DOHH2 (cell line): ENCODE measurements around the gene TRMU.

Experiments used
- H3F3A ChIP-seq: fragments of 200-600 bp; sonication (generic), shearing (Covaris generic); 2 replicates; pipeline ENCODE4 v1.6.0; 2016; ENCODE audit warnings: antibody characterized with exemption, mild to moderate bottlenecking; ENCODE audit not compliant: control insufficient read depth, insufficient read depth
- H3K27ac ChIP-seq: fragments of 200-600 bp; sonication (generic); 2 replicates; pipeline ENCODE4 v1.5.1; 2014; ENCODE audit warnings: low read depth, mild to moderate bottlenecking, low read length, moderate library complexity
- H3K27me3 ChIP-seq: fragments of 200-600 bp; sonication (generic); 2 replicates; pipeline ENCODE4 v1.6.1; 2014; ENCODE audit warnings: mild to moderate bottlenecking, low read length, mixed read lengths; ENCODE audit not compliant: control insufficient read depth
- H3K36me3 ChIP-seq: fragments of 200-600 bp; sonication (generic); 2 replicates; pipeline ENCODE4 v1.6.1; 2014; ENCODE audit warnings: mild to moderate bottlenecking, low read length, moderate library complexity, mixed read lengths; ENCODE audit not compliant: control insufficient read depth
- H3K4me1 ChIP-seq: fragments of 200-600 bp; sonication (generic); 2 replicates; pipeline ENCODE4 v1.6.1; 2014; ENCODE audit warnings: mild to moderate bottlenecking, low read length, mixed read lengths; ENCODE audit not compliant: control insufficient read depth
- H3K4me2 ChIP-seq: fragments of 200-600 bp; sonication (generic); 2 replicates; pipeline ENCODE4 v1.6.0; 2014; ENCODE audit warnings: mild to moderate bottlenecking, low read length, moderate library complexity
- H3K4me3 ChIP-seq: fragments of 200-600 bp; sonication (generic); 2 replicates; pipeline ENCODE4 v1.5.1; 2014; ENCODE audit warnings: mild to moderate bottlenecking, low read length, mixed read lengths
- H3K79me2 ChIP-seq: fragments of 200-600 bp; sonication (generic); 2 replicates; pipeline ENCODE4 v1.6.1; 2014; ENCODE audit warnings: mild to moderate bottlenecking, low read length, mixed read lengths; ENCODE audit not compliant: control insufficient read depth
- H3K9me2 ChIP-seq: fragments of 200-600 bp; sonication (generic); replicated peaks from 2 replicates; pipeline ENCODE4 v1.6.1; 2014; ENCODE audit warnings: mild to moderate bottlenecking, low read length, mixed read lengths; ENCODE audit not compliant: control insufficient read depth
- H3K9me3 ChIP-seq: fragments of 200-600 bp; sonication (generic); 2 replicates; pipeline ENCODE4 v1.6.1; 2014; ENCODE audit warnings: antibody characterized with exemption, low read length, mixed read lengths; ENCODE audit not compliant: control insufficient read depth, insufficient read depth
- H4K20me1 ChIP-seq: fragments of 200-600 bp; sonication (generic); 2 replicates; pipeline ENCODE4 v1.6.0; 2014; ENCODE audit warnings: low read depth, mild to moderate bottlenecking, antibody characterized with exemption, low read length, moderate library complexity; ENCODE audit not compliant: control insufficient read depth, insufficient read depth
- CTCF ChIP-seq: fragments of 200-600 bp; sonication (generic); IDR thresholded peaks from one replicate; pipeline ENCODE4 v1.5.1; 2014; ENCODE audit warnings: antibody characterized with exemption, mild to moderate bottlenecking, low read depth, low read length; ENCODE audit not compliant: poor library complexity, severe bottlenecking
- EZH2phosphoT487 ChIP-seq: fragments of 200-600 bp; sonication (generic); IDR thresholded peaks from 2 replicates; pipeline ENCODE4 v1.6.1; 2017; ENCODE audit warnings: borderline replicate concordance, mild to moderate bottlenecking, antibody characterized with exemption, low read length, moderate library complexity, mixed read lengths

The TRMU gene

GRCh38 chr22:46290121-46290842 lies 45.2 kb upstream of the TRMU start:
- Histone ChIP-seq H3K4me3 (no peak overlapping the region), H3K27me3 (no peaks in the 10 kb centered on the region), H4K20me1 (no peaks in the 10 kb centered on the region), H3F3A (peaks cover 6% of the 10 kb centered on the region), H3K79me2 (peaks cover under 1% of the 10 kb centered on the region; the same call in 1 of the 2 replicates), H3K9me3 (no peaks in the 10 kb centered on the region), H3K27ac (no peak overlapping the region), H3K36me3 (no peaks in the 10 kb centered on the region), H3K4me1 (peaks cover 57% of the 10 kb centered on the region), H3K9me2 (no peaks in the 10 kb centered on the region), H3K4me2 (no peak overlapping the region)
- TF ChIP-seq CTCF (no peak), EZH2phosphoT487 (no peak)

- Histone ChIP-seq H4K20me1 (no peaks in the 10 kb centered on the region), H3K9me3 (no peaks in the 10 kb centered on the region)
Measured at GRCh38 chr22:46290843-46291785, 44.4 kb upstream of the TRMU start.

GRCh38 chr22:46292173-46292572 lies 43.3 kb upstream of the TRMU start:
- H3K27me3 ChIP-seq, result no peaks in the 10 kb centered on the region
- H3K36me3 ChIP-seq, result peaks cover 4% of the 10 kb centered on the region
- H3K79me2 ChIP-seq, result peaks cover 15% of the 10 kb centered on the region
- no peaks in the 10 kb centered on the region for H4K20me1 ChIP-seq
- no peak overlapping the region for H3K4me3 ChIP-seq
- peaks cover 6% of the 10 kb centered on the region for H3F3A ChIP-seq
- H3K4me2 ChIP-seq, result peak overlapping the region; percentile 56; the same call in 1 of the 2 replicates
- H3K4me1 ChIP-seq, result peaks cover 61% of the 10 kb centered on the region
- H3K9me3 ChIP-seq, result no peaks in the 10 kb centered on the region
- no peak for TF ChIP-seq CTCF
- H3K9me2 ChIP-seq, result no peaks in the 10 kb centered on the region
- H3K27ac ChIP-seq, result no peak overlapping the region

More at GRCh38 chr22:46290843-46291785, 44.4 kb upstream of the TRMU start:
- peaks cover 9% of the 10 kb centered on the region for H3K79me2 ChIP-seq
- no peaks in the 10 kb centered on the region for H3K9me2 ChIP-seq
- H3K4me2 ChIP-seq, result no peak overlapping the region
- H3F3A ChIP-seq, result peaks cover 6% of the 10 kb centered on the region
- H3K27me3 ChIP-seq, result no peaks in the 10 kb centered on the region
- peaks cover 65% of the 10 kb centered on the region for H3K4me1 ChIP-seq
- H3K36me3 ChIP-seq, result no peaks in the 10 kb centered on the region
- H3K4me3 ChIP-seq, result no peak overlapping the region
- TF ChIP-seq CTCF, result no peak
- no peak for TF ChIP-seq EZH2phosphoT487
- H3K27ac ChIP-seq, result no peak overlapping the region
